HG03025 (cell line): ENCODE data around the gene FAM43B.

Experiments used
- ATAC-seq: cut with Tn5 transposase; IDR thresholded peaks from one replicate; pipeline ENCODE4 v1.9.1; 2021; ENCODE audit warnings: mild to moderate bottlenecking, moderate library complexity; ENCODE audit not compliant: unreplicated experiment, low FRiP score

Gene FAM43B

DNA sequence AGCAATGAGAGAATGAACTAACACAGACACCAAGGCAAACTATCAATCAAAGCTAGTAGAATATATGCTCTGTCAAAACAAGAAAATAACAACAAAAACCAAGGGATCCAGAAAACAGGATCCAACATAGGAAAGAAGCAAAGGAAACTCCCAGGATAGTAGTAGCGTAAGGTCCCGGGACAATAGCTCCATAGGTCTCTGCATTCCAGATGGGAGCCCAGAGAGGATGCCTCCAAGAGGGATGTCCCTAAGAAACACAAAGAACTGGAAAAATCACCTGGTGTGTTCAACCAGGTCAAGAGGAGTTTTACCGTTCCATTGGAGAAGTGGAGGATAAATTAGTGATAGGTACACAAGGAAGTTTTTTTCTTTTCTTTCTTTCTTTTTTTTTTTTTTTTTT, 5.7 kb upstream of the FAM43B start:
- no peak for ATAC-seq

DNA sequence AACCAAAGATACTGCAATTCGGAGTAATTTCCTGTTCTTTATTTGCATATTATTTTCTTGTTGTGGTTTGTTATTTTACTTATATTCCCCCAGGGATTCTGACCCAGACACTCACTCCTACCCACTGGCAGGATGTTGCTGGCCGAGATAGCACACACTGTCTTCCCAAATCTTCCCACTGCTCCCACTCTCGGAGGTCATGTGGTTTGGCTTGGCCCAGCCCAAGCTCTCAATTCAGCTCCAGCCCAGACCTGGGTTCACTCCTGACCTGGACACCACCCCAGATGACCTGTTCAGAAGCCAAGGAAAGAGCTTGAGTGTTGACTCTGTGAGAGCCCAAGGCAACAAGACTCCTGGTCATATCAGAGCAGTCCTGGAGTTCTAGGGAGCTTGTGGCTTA, 1.2 kb upstream of the FAM43B start:
- no peak for ATAC-seq

DNA sequence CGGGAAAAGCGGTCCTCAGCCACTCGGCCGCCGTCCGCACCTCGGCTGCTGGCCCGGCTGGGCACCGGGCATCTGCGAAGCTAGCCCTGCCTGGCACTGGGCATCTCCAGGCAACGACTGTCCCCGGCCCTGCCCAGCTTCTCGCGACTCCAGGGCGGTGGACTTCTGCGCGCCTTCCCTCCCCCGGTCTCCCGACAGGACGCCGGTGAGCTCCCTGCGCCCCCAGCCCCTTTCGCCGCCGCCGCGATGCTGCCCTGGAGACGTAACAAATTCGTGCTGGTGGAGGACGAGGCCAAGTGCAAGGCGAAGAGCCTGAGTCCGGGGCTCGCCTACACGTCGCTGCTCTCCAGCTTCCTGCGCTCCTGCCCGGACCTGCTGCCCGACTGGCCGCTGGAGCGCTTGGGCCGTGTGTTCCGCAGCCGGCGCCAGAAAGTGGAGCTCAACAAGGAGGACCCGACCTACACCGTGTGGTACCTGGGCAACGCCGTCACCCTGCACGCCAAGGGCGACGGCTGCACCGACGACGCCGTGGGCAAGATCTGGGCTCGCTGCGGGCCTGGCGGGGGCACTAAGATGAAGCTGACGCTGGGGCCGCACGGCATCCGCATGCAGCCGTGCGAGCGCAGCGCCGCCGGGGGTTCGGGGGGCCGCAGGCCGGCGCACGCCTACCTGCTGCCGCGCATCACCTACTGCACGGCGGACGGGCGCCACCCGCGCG, 514 bp downstream of the FAM43B start:
- ATAC-seq: no peak

DNA sequence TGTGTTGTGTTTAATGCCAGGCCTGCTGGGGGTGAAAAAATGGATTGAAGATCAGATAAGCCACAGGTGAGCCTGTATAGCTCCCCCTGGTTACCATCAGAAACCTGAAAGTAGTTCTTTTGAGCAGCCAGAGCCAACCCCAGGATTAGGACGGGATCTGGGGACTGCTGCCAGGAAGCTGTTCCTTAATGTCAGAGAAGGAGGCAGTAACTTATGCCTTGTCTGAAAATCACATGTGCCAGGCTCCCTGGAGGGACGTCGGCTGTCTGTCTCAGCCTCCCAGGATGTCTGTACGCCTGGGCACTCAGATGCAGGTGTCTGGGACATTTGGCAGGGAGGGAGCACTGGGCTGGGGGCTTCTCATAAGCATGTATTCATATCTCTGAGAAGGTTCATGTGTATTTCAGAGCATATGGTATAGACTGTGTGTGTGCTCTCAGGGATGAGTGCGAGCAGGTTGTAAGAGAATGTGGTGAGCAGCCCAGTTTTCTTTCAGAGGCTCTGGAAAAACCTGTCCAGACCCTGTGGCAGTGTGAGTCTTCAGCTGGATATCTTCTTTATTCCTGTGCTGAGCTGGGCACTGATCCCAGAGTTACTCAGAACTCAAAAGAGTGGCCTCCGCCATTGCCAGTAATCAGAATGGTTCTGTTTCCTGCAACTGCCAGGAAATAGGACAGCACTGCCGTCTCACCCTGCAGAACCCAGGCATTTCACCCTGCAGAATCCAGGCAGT, 2.8 kb downstream of the FAM43B start:
- ATAC-seq: no peak

DNA sequence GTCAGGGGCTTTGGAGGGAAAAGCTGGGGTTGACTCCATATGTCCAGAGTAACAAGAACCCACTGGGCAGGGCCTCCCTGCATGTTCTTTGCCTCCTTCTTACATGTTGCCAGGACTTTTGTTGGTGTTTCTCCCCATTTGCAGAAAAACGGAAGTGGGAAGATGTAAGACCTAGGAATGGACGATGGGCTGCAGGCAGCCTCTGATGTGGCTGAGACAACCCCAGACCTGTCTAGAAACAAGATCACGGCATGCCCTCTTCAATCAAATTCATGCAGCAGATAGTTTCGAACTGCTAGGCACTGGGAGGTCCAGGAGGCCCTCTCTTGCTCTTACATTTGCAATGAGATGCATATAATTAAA, 3.4 kb downstream of the FAM43B start:
- no peak for ATAC-seq

DNA sequence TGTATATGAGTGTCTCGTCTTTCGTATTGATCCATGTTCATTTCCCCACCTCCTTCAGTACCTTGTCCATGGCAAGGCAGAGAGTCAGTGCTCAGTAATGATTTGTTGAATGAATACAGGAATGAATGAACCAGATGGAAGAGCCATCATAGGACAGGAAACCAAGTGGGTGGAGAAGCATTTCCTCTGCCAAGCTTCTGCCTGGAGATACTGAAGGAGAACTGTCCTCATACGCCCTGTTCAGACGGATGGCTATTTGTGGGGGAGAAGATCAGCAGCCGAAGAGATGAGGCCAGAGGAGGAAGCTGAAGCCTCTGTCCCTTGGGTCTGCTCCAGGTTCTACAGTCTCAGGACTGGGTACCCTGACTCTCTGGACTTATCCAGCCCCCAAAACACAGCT, 5.8 kb downstream of the FAM43B start:
- no peak for ATAC-seq

DNA sequence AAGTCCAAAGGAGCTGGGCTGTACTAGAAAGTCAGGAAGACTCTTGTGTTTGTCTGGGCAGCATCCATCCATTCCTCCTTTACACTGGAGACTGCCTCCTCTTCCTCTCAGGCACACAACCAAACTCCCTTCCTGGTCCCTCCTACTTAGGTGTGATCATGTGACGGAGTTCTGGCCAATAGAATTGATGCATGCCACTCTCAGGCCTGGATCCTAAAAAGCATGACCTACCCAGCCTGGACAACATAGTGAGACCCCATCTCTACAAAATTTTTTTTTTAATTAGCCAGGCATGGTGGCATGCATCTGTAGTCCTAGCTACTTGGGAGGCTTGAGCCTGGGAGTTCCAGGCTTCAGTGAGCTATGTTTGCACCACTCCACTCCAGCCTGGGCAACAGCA, 8.6 kb downstream of the FAM43B start:
- ATAC-seq: no peak

DNA sequence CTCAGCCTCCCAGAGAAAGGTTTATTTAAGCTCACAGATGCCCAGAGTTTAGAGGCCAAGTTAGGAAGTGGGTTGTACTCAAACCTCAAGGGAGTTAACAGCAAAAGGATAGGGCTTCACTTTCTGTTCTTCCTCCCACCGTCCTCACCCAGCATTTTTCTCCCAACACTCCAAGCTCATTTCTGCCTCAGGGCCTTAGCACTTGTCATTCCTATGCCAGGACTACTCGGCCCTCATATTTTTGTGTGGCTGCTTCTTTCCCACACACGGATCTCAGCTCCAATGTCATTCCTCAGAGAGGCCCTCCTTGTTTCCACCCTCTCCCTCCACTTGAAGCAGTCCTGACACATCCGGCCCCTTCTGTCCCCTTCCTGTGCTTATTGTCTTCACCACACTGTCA, 12.9 kb downstream of the FAM43B start:
- no peak for ATAC-seq

DNA sequence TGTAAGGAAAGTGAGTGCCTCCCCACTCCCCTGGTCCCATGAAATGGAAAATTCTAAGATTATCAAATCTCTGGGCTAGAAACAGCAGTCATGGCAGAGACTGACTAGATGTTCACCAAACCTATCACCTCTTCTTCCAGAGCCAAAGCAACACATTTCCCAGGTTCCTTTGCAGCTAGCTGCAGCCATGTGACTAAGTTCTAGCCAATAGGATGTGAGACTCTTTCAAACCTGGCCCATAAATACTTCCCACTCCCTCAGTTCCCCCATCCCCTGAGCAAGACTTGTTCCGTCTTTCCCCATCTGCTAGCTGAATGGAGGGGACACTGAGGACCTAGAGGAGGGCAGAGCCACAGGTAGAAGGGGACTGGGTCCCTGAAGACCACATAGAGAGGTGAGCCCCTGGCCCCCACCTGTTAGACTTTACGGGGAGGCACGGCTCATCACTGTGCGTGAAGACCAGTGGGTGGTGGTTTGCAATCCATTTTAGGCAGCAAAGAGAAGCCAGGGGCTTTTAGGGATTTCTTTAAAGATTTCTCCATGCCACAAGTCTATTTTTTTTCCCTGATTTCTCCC, 17.2 kb downstream of the FAM43B start:
- ATAC-seq: no peak

DNA sequence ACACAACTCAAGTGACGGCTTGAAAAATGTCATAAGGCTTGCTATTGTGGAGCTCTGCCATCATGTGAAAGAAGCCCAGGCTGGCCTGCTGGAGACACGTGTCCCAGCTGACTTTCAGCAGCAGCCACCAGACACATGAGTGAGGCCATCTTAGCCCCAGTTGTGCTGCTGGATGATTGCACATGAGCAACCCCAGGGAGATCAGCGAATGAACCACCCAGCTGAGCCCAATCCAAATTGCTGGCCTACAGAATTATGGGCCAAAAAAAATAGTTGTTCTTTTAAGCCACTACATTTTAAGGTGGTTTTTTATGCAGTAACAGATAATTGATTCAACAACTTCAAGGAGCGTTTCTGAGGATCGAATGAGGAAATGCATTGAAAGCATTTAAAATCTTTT, 19.1 kb downstream of the FAM43B start:
- no peak for ATAC-seq

DNA sequence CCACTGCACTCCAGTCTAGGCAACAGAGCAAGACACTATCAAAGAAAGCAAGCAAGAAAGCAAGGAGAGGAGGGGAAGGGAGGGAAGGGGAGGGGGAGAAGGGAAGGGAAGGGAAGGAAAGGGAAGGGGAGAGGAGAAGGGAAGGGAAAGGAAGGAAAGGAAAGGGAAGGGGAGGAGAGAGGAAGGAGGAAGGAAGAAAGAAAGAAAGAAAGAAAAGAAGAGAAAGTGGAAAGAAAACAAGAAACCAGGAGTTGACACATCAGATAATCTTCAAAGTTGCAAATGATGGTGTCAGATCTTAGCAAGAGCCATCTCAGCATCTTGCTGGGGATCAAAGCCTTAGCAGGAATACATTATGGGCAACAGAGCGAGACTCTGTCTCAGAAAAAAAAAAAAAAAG, 21.6 kb downstream of the FAM43B start:
- no peak for ATAC-seq

DNA sequence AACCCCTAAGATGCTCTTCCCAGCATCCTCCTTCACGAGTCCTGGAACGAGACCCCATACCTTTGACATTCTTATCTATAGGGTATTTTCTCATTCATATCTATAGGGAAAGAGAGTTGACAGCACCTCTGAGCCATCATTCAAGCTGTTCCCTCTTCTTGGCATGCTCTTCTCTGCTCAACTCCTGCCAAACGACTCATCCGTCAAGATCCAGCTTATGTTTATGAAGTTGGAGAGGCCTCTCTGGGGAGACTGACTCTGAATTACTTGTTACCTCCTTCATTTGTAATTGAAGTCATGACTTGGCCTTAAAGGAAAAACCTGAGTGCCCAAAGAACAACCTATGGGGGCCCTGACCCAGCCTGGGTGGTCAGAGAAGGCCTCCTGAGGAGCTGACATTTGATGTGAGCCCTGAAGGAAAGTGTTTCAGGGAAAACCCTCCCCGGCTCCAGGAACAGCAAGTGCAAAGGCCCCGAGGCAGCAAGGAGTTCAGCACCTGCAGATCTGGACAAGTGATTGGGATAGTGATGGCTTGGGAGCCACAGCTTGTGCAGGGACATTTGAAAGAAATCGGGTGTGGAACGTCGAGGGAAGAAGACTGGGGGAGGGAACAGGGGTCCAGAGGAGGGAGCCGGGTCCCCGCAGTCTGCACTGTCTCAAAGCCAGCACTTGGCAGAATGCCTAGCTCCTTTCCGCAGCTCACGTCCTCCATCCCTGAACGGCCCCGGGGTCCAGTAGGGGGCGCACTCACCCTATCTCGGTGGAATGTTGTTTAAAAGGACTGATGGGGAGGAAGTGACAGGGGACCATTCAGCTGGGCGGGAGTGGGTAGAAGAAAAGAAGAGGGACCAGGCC, 22.5 kb downstream of the FAM43B start:
- no peak for ATAC-seq

DNA sequence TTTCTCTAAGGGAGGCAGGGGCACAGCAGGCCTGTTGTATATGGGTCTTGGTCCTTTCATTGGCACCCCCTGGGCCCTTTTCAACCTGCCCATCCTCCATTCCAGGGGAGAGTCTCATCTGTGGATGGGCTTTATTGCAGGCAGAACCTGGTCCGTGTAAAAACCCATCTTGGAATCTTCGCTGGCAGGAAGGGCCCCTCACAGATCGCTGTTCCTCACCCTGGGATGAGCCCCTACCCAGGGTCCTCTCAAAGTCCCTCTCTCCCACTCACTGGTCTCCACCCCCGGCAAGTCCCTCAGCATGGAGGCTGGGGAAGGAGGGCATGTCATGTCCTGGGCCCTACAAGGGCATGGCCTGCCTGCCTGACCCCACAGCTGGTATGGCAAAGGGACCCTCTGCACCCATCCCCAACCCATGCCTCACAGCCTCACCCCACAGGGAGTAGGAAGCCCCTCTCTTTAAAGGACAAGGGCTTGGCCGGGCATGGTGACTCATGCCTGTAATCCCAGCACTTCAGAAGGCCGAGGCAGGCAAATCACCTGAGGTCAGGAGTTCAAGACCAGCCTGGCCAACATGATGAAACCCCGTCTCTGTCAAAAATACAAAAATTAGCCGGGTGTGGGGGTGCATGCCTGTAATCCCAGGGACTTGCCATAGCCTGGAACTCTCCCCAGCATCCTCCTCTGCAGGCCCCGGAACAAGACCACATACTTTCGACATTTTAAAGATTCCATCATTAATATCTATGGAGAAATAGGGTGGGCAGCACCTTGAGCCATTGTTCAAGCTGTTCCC, 23.4 kb downstream of the FAM43B start:
- no peak for ATAC-seq

DNA sequence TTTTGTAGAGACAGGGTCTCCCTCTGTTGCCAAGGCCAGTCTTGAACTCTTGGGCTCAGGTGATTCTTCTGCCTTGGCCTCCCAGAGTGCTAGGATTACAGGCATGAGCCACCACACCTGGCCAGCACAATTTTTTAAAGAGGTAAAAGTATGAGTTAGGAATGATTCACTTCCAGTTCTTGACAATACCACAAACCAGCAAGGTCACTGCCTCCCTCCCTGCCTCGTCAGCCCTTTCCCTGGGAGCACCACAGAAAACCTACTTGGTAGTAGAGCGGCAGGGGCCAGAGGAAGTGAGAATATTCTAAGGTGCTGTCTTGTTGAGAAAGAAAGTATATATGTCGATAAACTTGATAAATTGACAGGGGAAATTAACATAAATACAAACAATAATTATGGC, 25.7 kb downstream of the FAM43B start:
- ATAC-seq: no peak

DNA sequence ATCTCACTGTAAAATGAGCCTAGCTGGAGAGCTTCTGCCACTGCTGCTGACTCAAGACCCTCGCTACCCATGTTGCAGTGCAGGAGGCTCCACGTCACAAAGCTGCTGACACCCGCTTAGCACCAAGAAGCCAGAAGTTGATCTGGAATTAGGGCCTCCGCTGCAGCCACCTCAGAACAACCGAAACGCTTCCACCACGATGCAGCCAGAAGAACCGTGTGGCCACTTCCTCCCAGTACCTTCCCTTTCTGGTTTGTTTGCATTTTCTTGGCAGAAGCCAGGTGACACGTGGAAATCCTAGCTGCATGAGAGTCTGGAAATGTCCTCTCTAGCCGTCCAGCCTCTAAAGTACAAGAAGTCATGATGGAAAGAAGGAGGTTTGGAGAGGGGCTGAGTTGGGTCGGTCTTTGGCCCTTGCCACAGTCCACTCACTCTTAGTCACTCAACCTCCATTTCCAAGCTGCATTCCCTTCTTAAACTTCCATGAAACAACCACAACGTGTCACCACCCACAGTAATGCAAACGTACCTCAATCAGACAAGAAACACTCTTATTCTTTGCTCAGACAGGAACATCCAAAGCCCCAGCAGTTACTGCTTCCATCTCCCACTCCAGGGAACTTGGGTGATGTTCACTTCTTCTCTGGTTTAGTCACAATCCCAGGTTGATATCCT, 26.5 kb downstream of the FAM43B start:
- ATAC-seq: no peak

DNA sequence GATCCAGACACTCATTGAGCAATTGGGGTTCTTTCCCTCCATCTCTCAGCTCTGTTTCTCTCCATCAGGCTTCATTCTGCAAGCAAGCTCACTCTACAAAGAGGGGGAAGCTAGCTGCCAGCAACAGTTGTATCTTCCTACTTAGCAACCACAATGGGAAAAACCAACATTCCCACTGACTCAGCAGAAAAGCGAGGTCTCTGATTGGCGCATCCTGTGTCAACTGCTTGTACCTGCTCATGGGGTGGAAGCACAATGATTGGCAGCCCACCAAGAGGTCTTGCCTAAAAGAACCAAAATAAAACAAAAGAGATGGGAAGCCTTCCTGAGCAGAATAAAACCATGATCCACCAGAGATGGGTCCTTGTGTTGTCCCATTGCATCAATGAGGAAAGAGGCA, 32.5 kb downstream of the FAM43B start:
- no peak for ATAC-seq

DNA sequence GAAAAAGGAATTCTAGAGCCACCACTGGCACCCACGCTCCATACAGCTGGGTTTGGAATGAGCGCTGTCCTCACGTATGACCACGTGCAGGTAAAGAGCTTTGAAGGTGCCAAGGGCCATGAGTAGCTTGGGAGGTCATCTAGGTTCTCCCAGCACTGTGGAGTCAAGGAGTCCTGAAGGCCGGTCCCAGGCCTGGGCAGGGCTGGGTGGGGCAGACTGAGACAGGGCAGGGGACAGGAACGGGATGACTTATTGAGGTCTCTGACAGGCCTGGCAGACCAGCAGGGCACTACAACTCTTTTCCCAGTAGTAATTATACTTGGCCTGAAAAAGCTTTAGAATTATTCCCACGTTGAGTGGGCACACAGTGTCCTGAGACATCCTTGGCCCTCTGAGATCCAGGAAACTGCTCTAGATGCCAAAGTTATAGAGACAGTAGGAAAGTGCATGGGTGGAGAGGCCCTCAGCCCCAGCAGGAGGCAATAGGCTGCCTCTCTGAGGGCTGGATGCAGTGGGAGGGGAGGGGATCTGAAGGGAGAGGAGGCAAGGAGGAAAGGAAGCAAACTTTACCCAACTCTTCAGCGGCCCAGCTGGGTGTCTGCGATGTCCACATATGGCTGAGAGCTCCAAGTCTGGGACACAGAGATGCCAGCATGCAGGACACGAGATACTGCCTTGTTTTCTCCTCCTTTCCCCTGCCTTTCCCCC, 34.7 kb downstream of the FAM43B start:
- no peak for ATAC-seq

DNA sequence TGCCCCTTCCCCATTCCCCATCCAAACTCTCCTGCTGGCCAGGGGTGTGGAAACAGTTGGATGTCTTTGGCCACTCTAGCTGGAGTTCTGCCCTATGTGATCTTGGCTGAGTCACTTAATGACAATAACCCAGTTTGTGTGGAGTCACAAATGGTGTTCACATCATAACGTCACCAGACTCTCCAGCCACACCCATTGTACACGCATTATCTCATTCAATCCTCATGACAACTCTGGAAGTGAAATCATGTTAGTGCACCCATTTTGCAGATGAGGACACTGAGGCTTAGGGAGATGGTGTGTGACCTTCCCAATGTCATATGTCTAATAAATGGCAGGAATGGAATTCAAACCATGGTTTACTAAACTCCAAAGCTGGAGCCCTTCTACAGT, 35.3 kb downstream of the FAM43B start:
- no peak for ATAC-seq

DNA sequence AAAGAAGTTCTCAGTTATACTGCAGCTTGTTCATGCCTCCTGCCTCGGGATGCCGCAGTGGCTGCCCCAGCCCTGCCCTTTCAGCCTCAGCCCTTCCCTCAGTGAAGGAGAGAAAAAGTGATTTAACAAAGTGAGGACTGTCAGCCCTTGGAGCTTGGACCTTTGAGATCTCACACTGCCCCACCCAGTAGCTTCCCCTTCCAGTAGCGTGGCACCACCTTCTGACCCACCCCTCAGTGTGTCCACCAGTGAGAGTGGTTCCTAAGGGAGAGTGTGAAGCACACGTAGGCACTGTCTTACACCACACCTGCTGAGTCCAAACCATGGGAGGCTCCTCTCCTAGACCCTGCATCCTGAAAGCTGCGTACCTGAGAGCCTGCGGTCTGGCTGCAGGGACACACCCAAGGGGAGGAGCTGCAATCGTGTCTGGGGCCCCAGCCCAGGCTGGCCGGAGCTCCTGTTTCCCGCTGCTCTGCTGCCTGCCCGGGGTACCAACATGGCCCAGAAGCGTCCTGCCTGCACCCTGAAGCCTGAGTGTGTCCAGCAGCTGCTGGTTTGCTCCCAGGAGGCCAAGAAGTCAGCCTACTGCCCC, 36.4 kb downstream of the FAM43B start, which contains the start of gene CDA:
Gene CDA, plus strand, starts transcription at position 464 of the 592 bp plus-strand sequence. Its CDS starts 33 bp downstream, at position 497.
- ATAC-seq: no peak
